K562 (cell line): ENCODE data around the gene PIGX.

Source experiments
- AFF4 ChIP-seq: sonication (generic); formaldehyde crosslinking; IDR thresholded peaks from 2 replicates; pipeline ENCODE4 v1.8.0; 2023; ENCODE audit warnings: mild to moderate bottlenecking, missing genetic modification reagents
- CTCF ChIP-seq, 3 experiments: IDR thresholded peaks in 2 of 3; conservative IDR thresholded peaks in 1 of 3; 2 replicates each; pipeline ENCODE4 v1.5.1; 2011 to 2012; ENCODE audit warnings: low read length in 3 of 3, mild to moderate bottlenecking in 3 of 3, control low read depth in 2 of 3, improper control_type of control experiment in 1 of 3, inconsistent platforms in 1 of 3, low read depth in 1 of 3, mixed read lengths in 1 of 3, moderate library complexity in 1 of 3; ENCODE audit not compliant: insufficient read depth in 2 of 3
- DPF2 ChIP-seq: fragments of 450-650 bp; IDR thresholded peaks from 2 replicates; pipeline ENCODE4 v1.6.1; 2016
- ELF4 ChIP-seq: fragments of 450-650 bp; formaldehyde crosslinking; IDR thresholded peaks from 2 replicates; pipeline ENCODE4 v1.4.0; 2022; ENCODE audit warnings: missing genetic modification characterization
- ESRRA ChIP-seq: fragments of 450-650 bp; IDR thresholded peaks from 2 replicates; pipeline ENCODE4 v1.6.1; 2014; ENCODE audit warnings: low read depth, mild to moderate bottlenecking, moderate library complexity, borderline replicate concordance
- MAFG ChIP-seq: fragments of 450-650 bp; conservative IDR thresholded peaks from 2 replicates; pipeline ENCODE4 v1.6.1; 2016; ENCODE audit warnings: missing genetic modification characterization, missing compliant biosample characterization
- PHB2 ChIP-seq: fragments of 450-650 bp; IDR thresholded peaks from 2 replicates; pipeline ENCODE4 v1.6.1; 2017; ENCODE audit warnings: low read depth
- PHF21A ChIP-seq: fragments of 450-650 bp; IDR thresholded peaks from 2 replicates; pipeline ENCODE4 v1.6.1; 2017; ENCODE audit warnings: low read depth, borderline replicate concordance
- POLR2A ChIP-seq: fragments of 450-650 bp; conservative IDR thresholded peaks from 2 replicates; pipeline ENCODE4 v1.6.1; 2016
- REST ChIP-seq, 2 experiments: fragments of 450-650 bp; formaldehyde crosslinking in 1 of 2; IDR thresholded peaks; 2 replicates each; pipeline versions ENCODE4 v1.4.0 to v1.6.1; 2014 to 2020; ENCODE audit warnings: mild to moderate bottlenecking in 2 of 2, borderline replicate concordance in 1 of 2, low read depth in 1 of 2
- RNF2 ChIP-seq: sonication (generic); IDR thresholded peaks from 2 replicates; pipeline ENCODE4 v1.6.1; 2016
- SREBF2 ChIP-seq: sonication (generic); formaldehyde crosslinking; IDR thresholded peaks from 2 replicates; pipeline ENCODE4 v1.4.0; 2020; ENCODE audit warnings: mild to moderate bottlenecking, missing genetic modification reagents
- ZBTB2 ChIP-seq: fragments of 450-650 bp; IDR thresholded peaks from 2 replicates; pipeline ENCODE4 v1.6.1; 2016; ENCODE audit warnings: antibody characterized with exemption

DNA sequence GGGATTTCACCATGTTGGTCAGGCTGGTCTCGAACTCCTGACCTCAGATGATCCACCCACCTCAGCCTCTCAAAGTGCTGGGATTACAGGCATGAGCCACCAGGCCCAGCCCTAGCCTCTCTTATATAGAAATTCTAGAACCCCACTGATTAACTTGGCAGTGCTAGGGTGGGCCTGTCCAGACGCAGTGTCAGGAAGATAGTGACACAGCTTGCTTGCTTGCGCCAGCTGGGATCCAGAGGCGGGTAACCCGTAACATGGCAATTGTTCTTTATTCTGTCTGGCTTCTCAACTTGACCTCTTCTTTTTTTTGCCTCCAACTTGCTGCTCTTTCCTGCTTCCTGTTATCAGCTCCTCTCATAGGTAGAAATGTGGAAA lies 16.3 kb upstream of the PIGX start:
- no peak for TF ChIP-seq REST (IDR thresholded peaks at IDR 0.05; ENCODE audit: borderline replicate concordance)
- no peak for TF ChIP-seq REST (CRISPR knock-in tag; IDR thresholded peaks at IDR 0.05; ENCODE audit: low read depth)
- TF ChIP-seq AFF4 (CRISPR knock-in tag) = no peak
- no peak for TF ChIP-seq RNF2
- TF ChIP-seq ESRRA = no peak
- no peak for TF ChIP-seq MAFG
- no peak for TF ChIP-seq CTCF (IDR thresholded peaks at IDR 0.05 in 2 of 3, conservative IDR thresholded peaks at IDR 0.05 in 1 of 3; ENCODE audit: insufficient read depth in 2 of 3, low read depth in 1 of 3, low read length in 3 of 3)
- TF ChIP-seq ELF4 (CRISPR knock-in tag) = no peak
- no peak for TF ChIP-seq PHB2
- no peak for TF ChIP-seq DPF2
- no peak for TF ChIP-seq POLR2A
- TF ChIP-seq PHF21A = no peak
- TF ChIP-seq SREBF2 (CRISPR knock-in tag) = no peak
- no peak for TF ChIP-seq ZBTB2
